Fibroblast of peridontal ligament (primary cell): ENCODE results near the gene P2RY1.
"Not testable (repeated sequence)": the region's sequence is repeated elsewhere in the genome, so short reads cannot be mapped to it uniquely, and the experiment has no call there.

Experiments
- DNase-seq: peaks from one replicate; pipeline ENCODE4 v3.0.0-alpha.2; 2010; ENCODE audit errors: extremely low read depth

P2RY1 gene

GRCh38 chr3:152839511-152839910 lies 4.6 kb downstream of the P2RY1 start:
- DNase-seq = peak; percentile 4

- peak; percentile 6 for DNase-seq
These were observed 6.2 kb downstream of the P2RY1 start for GRCh38 chr3:152841131-152841530.

- no peak for DNase-seq
These were observed 7.5 kb downstream of the P2RY1 start for GRCh38 chr3:152842413-152842812.

- DNase-seq = no peak
These were observed 9.0 kb downstream of the P2RY1 start for GRCh38 chr3:152843955-152844354.

- not testable (repeated sequence) for DNase-seq
These were observed 11.8 kb downstream of the P2RY1 start for GRCh38 chr3:152846572-152847202.

GRCh38 chr3:152847599-152847998 lies 12.7 kb downstream of the P2RY1 start:
- DNase-seq = not testable (repeated sequence)

GRCh38 chr3:152849996-152850578 lies 15.2 kb downstream of the P2RY1 start:
- no peak for DNase-seq

- peak; percentile 71 for DNase-seq
These were observed 18.3 kb downstream of the P2RY1 start for GRCh38 chr3:152853196-152853595.

GRCh38 chr3:152857082-152857481 lies 22.2 kb downstream of the P2RY1 start:
- DNase-seq = no peak

GRCh38 chr3:152858170-152858800 lies 23.4 kb downstream of the P2RY1 start:
- DNase-seq = no peak

GRCh38 chr3:152860736-152861135 lies 25.8 kb downstream of the P2RY1 start:
- no peak for DNase-seq

- no peak for DNase-seq
These were observed 30.8 kb downstream of the P2RY1 start for GRCh38 chr3:152865668-152866245.

GRCh38 chr3:152870027-152870426 lies 35.1 kb downstream of the P2RY1 start:
- no peak for DNase-seq

GRCh38 chr3:152873314-152873713 lies 38.4 kb downstream of the P2RY1 start:
- DNase-seq = not testable (repeated sequence)

GRCh38 chr3:152874896-152875749 lies 40.2 kb downstream of the P2RY1 start:
- DNase-seq = no peak

GRCh38 chr3:152879130-152879789 lies 44.3 kb downstream of the P2RY1 start:
- DNase-seq = no peak

- DNase-seq = no peak
These were observed 44.9 kb downstream of the P2RY1 start for GRCh38 chr3:152879790-152880174.

- DNase-seq = no peak
These were observed 50.1 kb downstream of the P2RY1 start for GRCh38 chr3:152885076-152885475.
